Posterior vena cava (tissue), 2 donors: ENCODE results near the gene UACA. TPM values are rescaled to one million over a fixed set of nuclear protein-coding genes. Genes with fewer than 3 reads are reported as not detected.

Experiments
- DNase-seq: peaks from one replicate; pipeline ENCODE4 v3.0.0-alpha.2; 2020; ENCODE audit warnings: low spot score
- intact Hi-C, 2 donors: fragments of 100-400 bp; cut with DNase I; formaldehyde crosslinking; loops; one replicate each; pipeline versions ENCODE4 v1.14.1 to v1.14.2; 2022 to 2023
- total RNA-seq, 2 donors: library from RNA; stranded (reverse); fragmentation: NEBNext Ultra II Directional; extraction: Animal tissue kit (Norgen Biotek cat#: 25700); gene quantifications; one replicate each; pipeline ENCODE4 v1.2.1, GENCODE V29; 2021
- donor health status: DM: yes; HTN: yes; CAD: no.
- donor health status: DM: yes; HTN: yes; CAD: no.

Gene UACA
- total RNA-seq, 2 donors from 2014 or later: 86.6 to 114 TPM

- intact Hi-C loops: loop anchor here in 1 of 2 donors (10.0 kb wide), 1 partner anchor 46 kb away; no protein-coding TSS in a partner anchor
- DNase-seq: no peak
These were observed 42.9 kb downstream of the UACA start for GRCh38 chr15:70720228-70721016.

GRCh38 chr15:70717237-70717793 lies 46.0 kb downstream of the UACA start:
- intact Hi-C loops: no loop called here
- no peak for DNase-seq

- no peak for DNase-seq
- intact Hi-C loops: no loop called here
These were observed 47.4 kb downstream of the UACA start for GRCh38 chr15:70715840-70716485.

GRCh38 chr15:70714565-70714964 lies 48.8 kb downstream of the UACA start:
- DNase-seq: no peak
- intact Hi-C loops: no loop called here

GRCh38 chr15:70714015-70714414 lies 49.3 kb downstream of the UACA start:
- intact Hi-C loops: no loop called here
- DNase-seq: no peak

GRCh38 chr15:70712271-70712670 lies 51.1 kb downstream of the UACA start:
- intact Hi-C loops: no loop called here
- DNase-seq: no peak

GRCh38 chr15:70710714-70711113 lies 52.6 kb downstream of the UACA start:
- intact Hi-C loops: no loop called here
- no peak for DNase-seq

GRCh38 chr15:70708839-70709238 lies 54.5 kb downstream of the UACA start:
- intact Hi-C loops: no loop called here
- DNase-seq: no peak

GRCh38 chr15:70707686-70708300 lies 55.6 kb downstream of the UACA start:
- intact Hi-C loops: no loop called here
- DNase-seq: no peak

- intact Hi-C loops: no loop called here
These were observed 58.6 kb downstream of the UACA start for GRCh38 chr15:70704731-70705130.

GRCh38 chr15:70704166-70704565 lies 59.2 kb downstream of the UACA start:
- DNase-seq: no peak
- intact Hi-C loops: no loop called here

More at GRCh38 chr15:70704731-70705130, 58.6 kb downstream of the UACA start:
- no peak for DNase-seq

GRCh38 chr15:70703096-70703878 lies 60.1 kb downstream of the UACA start:
- intact Hi-C loops: no loop called here
- DNase-seq: no peak

GRCh38 chr15:70702584-70702983 lies 60.8 kb downstream of the UACA start:
- intact Hi-C loops: no loop called here
- no peak for DNase-seq

GRCh38 chr15:70701891-70702568 lies 61.3 kb downstream of the UACA start:
- intact Hi-C loops: no loop called here
- no peak for DNase-seq

- DNase-seq: no peak
- intact Hi-C loops: no loop called here
These were observed 62.2 kb downstream of the UACA start for GRCh38 chr15:70701171-70701570.

GRCh38 chr15:70699890-70700289 lies 63.5 kb downstream of the UACA start:
- intact Hi-C loops: no loop called here
- no peak for DNase-seq

- no peak for DNase-seq
- intact Hi-C loops: no loop called here
These were observed 64.4 kb downstream of the UACA start for GRCh38 chr15:70698836-70699390.

- intact Hi-C loops: no loop called here
- DNase-seq: no peak
These were observed 64.9 kb downstream of the UACA start for GRCh38 chr15:70698426-70698825.
